GM19324 (cell line): ENCODE measurements around the gene CYGB.
"Not testable (repeated sequence)": the region's sequence is repeated elsewhere in the genome, so short reads cannot be mapped to it uniquely, and the experiment has no call there.

Experiments used
- ATAC-seq: cut with Tn5 transposase; IDR thresholded peaks from one replicate; pipeline ENCODE4 v1.9.1; 2021; ENCODE audit warnings: mild to moderate bottlenecking, moderate library complexity; ENCODE audit not compliant: unreplicated experiment, low FRiP score

The CYGB gene

DNA sequence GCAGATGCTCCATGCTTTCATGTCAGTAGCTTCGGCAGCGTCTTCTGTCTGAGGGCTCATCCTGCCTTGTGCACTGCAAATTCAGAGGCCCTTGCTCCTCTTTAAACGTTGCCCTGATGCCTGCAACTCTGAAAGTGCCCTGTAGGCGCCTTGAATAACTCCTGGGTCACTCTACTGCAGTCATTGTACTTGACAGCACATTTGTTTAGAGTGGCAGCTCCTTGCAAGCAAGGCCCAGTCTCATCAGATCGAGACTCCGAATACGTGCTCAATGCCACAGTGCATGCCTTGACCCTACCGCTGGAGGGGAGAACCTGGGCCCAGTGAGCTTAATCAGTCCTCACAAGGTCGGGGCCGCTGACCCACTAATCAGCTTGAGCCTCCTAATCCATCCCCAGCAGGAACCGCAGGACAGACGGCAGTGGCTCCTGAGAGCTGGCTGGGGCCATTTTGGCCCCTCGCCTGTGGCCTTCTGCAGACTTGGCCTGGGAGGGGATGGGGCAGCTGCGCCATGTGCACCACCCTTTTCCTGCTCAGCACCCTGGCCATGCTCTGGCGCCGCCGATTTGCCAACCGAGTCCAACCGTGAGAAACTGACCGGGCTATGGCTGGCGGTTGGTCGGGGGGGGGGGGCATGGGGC is 2.2 kb upstream of the CYGB start, which contains the start of gene PRCD:
TSS of gene PRCD (plus strand) at position 414 of the 641 bp plus-strand sequence. CDS start at position 512, 98 bp downstream.
- ATAC-seq: no peak

DNA sequence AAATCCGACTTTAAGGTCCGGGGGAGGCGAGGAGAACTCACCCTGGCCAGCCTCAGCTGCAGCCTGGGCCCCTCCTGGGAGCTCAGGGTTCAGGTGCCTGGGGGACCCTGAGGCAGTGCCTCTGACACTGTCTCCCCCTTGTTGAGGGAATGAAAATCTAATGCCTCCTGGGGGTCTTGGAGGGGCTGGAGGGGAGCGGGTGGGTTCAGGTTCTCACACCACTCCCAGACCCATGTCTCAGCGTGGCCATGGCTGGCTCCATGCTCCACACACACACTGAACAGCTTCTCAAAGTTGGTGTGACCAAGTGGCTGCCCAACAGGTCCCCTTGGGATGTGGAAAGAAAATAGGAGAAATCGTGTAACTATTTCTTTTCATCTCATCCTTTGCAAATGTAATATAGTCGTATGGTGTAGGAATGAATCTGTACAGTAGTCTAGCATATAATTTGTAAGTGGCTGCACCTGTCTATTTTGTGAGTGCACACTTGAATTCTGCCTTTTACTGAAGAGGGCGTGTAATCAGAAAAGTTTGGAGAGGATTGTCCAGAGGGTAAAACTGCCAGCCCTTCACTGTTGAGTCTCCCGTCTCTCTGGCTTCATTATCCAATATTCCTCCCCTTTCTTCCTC is 1.5 kb upstream of the CYGB start:
- ATAC-seq: no peak

DNA sequence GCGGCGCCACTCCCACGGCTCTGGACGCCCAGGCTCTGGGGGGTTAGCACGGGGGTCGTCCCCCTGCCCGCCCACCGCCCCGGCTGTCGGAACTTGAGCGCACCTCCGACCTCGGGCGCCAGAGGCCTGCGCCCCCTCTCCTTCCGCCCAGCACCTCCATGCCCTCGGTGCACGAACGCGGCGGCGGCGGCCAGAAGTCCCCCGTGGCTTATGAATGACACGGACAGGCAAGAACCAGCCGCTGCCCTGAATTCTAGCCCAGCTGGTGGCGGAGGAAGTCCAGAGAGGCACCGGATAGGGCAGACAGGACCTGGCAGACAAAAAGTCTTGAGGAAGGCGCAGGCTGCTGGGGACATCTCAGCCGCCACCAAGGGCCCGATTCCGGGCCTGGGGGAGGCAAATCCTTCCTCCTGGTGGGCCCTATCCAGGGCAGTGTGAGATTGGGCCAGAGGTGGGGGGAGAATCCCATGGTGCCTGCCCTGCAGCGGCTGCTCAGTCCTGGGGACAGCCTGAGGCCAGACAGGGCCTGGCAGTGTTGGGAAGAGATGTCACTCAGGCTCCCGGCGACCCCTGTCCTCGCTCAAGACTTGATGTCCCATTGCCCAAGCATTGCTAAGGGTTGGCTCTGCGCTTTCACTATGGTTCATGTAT is 897 bp upstream of the CYGB start:
- ATAC-seq: no peak

DNA sequence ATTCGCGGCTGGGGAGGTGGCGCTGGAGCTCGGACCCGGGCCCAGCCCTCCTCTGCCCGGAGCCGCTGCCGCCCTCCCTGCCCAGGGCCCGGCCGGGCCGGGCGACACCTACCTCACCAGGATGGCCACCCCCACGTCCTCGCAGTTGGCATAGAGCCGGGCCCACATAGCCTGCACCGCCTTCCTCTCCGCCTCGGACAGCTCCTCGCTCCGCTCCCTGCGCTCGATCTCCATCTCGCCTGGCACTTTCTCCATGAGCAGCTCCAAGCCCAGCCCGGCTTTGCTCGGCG is 276 bp downstream of the CYGB start:
- ATAC-seq: no peak

DNA sequence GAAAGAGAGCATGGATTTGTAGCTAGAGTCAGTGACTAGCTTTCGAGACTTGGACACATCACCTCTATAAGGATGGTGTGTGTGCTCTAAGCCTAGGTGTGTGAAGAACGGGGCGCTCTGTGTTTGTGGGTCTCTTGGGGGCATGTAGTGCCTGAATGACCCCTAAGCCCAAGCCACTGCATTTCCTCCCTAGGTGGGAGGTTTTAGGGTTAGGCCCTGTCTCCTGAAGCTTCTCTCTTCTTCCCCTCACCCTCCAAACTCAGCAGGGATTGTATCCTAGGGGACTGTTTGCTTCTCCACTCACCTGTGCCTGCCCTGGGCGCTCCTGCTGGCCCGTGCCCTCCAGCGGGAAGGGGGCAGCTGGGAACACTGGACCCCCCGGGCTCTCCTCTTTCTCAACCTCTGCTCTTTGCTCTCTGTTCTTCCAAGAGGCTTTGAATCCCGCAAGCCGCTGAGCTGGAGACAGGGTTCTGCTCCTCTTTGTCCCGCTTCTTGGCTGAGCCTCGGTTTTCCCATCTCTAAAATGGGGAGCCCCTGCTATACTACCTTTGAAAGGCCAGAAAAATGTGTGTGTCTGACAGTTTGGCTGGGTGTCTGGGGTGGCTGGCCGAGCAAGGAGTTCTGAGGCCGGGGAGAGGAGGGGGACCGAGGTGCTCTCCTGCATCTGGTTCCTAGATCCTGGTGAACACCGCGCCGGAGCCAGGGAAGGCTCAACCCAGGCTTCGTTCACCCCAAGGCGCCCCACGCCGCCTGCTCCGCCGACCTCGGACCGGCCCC is 810 bp downstream of the CYGB start:
- no peak for ATAC-seq

DNA sequence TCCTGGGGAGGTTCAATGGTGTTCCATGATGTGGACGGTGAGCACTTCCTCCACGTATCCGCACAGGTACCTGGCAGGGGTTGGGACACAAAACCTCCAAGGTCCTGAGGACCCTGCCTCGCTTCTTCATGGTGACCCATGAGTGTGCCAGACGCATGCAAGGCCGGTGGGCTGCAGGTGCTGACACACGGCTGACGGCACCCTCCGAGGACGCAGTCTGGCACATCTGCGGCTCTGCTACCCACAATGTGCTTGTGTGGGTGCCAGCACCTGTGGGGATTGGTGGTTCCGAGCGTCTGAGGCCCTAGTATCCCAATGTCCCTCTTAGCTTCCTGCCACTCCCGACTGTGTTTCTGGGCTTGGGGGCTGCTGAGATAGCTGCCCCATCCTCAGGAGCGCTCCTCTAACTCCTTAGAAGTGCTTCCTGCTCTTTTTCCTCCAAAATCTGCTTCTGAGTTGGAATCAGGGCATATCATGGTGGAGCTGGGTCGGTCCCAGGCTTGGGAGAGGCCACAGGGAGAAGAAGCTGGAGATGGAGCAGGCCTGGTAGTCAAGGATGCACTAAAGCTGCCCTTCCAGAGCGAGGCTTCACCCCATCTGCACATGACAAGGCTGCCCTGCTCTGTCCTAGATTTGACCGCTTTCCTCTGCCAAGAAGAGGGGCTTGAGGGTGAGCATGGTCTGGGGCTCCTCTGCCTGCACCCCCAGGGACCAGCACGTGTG is 1.6 kb downstream of the CYGB start:
- ATAC-seq: no peak

DNA sequence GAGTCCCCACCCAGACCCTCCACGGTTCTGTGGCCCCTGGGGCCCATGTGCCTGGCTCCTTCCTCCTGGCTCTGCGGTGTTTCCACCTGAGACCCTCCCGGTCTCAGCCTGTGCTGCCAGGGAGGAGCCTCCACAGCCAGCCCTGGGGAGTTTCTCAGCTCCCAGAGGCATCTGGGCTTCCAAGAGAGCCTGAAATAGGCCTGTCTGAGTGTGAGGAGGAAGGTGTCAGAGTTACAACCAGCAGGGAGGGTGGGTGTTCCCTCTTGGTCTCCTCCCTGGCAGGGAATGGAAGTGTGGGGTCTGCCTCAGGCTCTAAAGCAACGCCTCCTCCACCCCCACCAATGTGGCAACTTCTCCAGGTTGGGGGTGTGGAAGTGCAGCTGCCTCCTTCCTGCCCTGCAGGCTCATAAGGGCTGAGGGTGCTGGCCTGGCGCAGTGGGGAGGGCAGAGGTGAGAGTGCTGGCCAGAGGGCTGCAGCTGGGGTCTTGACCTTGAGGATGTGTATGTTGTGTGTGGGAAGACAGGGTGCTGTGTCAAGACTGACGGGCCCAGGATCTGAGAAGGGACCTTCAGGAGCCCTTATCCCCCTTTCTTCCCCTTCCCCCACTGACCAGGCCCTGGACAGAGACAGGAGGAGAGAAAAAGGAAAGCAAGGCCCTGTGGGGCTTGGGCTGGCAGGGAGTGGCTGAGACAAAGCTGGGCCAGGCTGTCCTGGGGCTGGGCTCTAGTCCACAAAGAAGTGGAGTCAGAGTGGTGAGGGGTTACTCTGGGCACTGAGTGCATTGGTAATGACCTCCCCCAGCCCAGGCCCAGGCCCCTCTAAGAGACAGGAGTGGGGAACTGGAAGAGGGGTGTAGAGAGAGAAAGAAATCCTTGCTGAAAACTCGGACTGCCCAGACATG is 2.4 kb downstream of the CYGB start:
- ATAC-seq: no peak

DNA sequence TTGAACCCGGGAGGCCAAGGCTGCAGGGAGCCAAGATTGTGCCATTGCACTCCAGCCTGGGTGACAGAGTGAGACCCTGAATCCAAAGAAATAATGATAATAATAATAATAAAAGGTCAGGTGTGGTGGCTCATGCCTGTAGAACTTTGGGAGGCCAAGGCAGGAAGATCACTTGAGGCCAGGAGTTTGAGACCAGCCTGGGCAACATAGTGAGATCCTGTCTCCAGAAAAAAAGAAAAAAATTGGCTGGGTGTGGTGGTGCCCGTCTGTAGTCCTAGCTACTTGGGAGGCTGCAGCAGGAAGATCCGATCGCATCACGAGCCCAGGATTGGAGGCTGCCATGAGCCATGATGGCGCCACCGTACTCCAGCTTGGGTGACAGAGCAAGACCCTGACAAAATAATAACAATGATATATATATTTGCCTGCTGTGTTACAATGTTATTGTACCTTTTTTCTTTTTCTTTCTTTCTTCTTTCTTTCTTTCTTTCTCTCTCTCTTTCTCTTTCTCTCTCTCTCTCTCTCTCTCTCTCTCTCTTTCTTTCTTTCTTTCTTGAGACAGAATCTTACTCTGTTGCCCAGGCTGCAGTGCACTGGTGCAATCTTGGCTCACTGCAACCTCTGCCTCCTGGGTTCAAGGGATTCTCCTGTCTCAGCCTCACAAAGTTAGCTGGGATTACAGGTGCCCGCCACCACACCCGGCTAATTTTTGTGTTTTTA is 3.7 kb downstream of the CYGB start:
- ATAC-seq: not testable (repeated sequence)

DNA sequence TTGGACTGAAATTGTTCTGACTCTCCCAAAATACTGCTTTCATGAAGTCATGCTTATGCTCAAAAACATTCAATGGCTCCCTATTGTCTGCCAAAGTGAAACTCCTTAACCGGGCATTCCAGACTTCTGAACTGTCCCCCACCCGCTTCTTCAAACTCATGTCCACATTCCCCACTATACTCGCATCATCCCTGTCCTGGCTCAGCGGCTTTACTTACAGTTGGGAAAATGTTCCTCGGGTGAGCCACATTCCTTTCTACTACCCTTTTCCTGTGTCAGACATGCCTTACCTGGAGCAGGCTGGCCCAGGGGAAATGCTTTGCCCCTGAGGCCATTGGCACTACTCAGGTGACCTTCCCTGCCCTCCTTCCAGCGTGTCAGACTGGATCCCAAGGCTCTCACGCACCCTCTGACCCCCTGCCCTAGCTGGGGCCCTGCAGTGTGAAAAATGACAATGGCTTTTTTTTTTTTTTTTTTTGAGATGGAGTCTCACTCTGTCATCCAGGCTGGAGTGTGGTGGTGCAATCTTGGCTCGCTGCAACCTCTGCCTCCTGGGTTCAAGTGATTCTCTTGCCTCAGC is 5.3 kb downstream of the CYGB start:
- no peak for ATAC-seq

DNA sequence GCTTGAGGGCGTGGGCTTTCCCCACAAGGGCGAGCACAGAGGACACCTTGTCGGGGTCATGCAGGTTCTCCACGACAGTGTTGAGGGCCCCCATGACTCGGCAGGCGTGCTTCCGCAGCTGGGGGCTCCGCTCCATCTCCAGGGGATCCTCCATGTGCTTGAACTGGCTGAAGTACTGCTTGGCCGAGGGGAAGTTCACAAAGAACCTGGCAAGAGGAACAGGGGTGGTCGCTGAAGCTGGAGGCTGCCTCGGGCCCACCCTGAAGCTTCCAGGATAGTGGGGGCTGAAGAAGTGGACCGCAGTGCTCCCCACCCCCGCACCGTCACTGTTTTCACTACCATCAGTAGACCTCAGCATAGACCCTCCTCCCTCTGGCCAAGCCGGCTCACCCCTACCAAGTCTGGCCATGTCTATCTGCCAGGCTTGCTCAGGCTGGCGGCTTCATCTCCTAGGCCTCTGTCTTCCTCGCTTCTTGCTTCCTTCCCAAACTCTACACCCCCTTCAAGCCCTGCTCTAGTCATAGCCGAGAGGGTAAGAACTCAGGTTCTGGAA is 5.9 kb downstream of the CYGB start:
- ATAC-seq: no peak

DNA sequence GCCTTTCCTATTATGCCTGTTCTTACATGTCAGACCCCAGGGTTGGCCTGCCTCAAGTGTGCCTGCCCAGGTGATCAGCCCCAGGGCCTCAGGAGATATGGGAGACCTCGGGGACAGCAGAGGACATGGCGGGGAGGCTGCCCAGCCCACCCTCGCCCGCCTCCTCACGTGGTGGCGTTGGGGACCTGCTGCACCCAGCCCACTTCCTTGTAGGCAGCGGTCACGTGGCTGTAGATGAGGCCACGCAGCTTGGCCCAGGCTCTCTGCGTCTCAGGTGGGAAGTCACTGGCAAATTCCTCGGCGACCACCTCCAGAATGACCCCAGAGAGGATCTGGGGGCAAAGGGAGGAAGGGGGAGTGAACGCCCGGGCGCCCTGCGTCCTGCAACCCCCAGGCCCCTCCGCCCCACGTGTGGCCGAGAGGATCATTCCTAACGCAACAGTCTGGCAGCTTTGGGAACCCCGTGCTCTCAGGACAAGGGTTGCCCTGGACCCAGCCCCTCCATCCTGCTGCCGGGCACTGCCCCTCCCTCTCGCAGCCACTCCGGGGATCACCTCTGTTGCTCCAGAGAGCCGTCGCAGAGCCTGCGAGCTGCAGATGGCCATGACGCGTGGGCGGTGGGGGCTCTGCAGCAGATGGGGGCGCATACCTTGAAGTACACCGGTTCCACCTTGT is 6.6 kb downstream of the CYGB start:
- ATAC-seq: no peak

DNA sequence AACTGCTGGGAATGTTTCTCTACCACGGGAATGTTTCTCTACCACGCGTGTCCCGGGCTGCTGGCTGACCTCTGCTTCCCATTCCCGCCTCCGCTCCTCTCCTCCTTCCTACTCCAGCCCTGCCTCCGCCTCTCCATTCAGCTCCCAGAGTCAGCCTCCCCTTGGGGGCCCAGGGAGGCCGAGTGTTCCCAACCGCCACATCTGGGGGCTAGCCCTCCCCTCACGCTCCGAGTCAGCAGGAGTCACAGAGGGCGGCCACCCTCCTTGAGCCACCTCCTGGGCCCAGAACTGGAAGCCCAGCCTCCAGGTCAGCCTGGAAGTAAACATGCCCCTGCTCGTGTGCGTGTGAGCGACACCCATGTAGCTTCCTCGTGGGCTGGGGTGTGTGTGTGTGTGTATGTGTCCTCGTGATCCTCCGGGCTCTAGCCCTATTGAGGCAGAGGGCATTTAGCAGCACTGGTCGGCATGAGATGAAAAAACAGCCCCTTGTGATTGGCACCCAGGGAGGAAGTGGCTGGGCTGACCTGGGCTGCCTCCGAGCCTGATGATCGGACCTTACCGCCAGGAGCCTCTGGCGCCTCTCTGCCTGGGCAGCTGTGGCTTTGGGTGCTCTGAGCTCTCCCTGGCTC is 7.3 kb downstream of the CYGB start:
- ATAC-seq: no peak

DNA sequence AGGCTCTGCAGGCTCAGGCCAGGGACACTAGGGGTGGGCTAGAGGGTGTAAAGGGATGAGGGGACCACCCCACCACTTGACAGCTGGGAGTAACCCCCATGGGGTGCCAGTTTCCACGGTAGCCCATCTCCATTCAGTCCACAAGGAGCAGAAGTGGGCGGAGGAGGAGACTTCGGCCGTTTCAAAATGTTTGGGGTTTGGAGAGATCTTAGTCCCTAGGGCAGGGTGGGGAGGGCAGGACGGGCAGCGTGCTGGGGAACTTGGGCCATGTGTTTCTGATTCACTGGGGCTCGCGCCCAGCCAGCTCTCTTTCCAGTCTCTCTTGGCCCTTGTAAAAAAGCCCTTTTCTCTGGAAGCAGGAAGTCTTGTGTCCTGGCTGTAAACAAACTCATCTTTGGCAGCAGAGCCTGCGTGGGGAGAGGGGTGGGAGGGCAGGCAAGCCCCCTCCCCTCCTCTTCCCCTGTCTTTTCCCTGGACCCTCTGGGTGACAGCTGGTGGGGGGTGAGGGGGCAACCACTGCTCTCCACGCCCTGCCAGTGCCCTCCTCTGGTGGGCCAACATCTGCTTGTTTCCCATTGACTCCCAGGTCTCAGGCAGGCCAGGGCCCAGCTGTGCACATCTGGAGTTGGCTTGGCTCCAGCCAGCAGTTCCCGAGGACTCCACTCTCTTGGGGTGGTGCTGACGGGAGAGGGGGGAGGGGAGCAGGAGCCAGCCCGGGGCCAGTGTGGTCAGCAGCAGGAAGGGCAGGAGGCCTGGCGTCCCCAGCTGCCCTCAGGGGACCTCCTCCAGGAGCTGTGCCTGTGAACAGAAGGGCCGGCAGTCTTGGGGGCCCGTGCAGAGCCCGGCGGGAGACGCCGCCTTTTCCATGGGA is 8.1 kb downstream of the CYGB start:
- ATAC-seq: no peak

DNA sequence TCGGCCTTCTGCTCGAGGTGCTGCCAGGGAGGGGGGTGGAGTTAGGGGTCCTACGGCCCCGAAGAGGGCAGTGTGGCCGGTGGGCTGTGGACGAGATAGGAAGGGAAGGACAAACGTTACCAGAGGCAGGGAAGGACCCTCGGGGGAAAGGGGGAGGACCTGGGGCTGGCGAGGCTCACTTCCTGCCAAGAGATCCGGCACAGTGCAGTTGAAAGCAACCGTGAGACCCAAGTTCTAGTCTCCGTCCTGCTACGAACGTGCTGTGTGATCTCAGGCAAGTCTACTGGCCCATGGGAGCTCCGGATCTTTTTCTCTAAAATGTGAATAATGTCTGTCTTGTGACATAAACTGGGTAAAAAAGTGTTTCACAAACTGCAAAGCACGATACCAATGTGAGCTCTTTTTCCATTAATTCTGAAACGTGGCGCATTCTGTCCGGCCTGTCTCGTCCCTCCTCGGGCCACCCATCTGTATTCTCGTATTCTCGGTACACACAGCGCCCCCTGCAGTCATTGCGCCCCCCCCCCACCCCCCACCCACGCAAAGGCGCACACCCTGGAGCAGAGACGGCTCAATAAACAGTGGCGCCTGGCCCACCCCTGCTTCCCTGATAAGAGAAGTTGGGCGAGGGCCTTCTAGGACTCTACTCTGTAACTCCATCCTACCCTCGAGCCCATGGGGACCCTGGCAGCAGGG is 8.8 kb downstream of the CYGB start:
- ATAC-seq: no peak

DNA sequence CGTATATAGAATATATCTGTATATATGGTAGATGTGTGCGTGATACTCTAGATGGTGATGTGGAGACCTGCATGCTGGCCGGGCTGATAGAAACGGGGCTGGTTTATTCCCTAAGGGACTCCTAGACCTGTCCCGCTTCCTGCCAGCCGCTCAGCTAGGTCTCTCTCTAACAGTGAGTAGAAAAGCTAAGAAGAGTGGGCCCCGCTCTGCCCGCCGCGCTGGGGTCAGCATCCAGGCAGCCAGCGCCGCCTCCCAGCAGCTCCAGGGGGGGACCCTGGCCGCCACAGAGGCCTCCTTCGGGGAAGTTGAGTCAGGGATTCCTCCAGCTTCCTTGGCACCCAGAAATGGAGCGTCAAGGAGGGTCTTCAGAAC is 9.4 kb downstream of the CYGB start:
- no peak for ATAC-seq
